Esophagus squamous epithelium (tissue), 5 donors: Measurements from ENCODE around the gene LACRT. TPM values are rescaled to one million over a fixed set of nuclear protein-coding genes. Genes with fewer than 3 reads are reported as not detected.
A peak's percentile ranks its signal among the peaks of the same experiment; 100 is the strongest.

Experiments used
- DNase-seq: peaks from one replicate; lab custom pipeline; 2025; lab: John Stamatoyannopoulos, UW
- H3K27ac ChIP-seq, 4 donors: fragments of 200-600 bp; sonication (generic); one replicate each; pipeline ENCODE4 v1.5.1; 2016 to 2019; ENCODE audit warnings: mild to moderate bottlenecking in 1 of 4
- H3K27me3 ChIP-seq, 4 donors: fragments of 200-600 bp; sonication (generic); 1 replicate in 3 of 4; 2 replicates in 1 of 4; pipeline versions ENCODE4 v1.5.1 to v1.6.0; 2017 to 2021; ENCODE audit warnings: antibody characterized with exemption in 1 of 4
- H3K36me3 ChIP-seq, 3 donors: fragments of 200-600 bp; sonication (generic); one replicate each; pipeline ENCODE4 v1.5.1; 2016 to 2019
- H3K4me1 ChIP-seq, 3 donors: fragments of 200-600 bp; sonication (generic); one replicate each; pipeline ENCODE4 v1.5.1; 2017 to 2019
- H3K4me3 ChIP-seq, 4 donors: fragments of 200-600 bp; sonication (generic); 1 replicate in 3 of 4; 2 replicates in 1 of 4; pipeline ENCODE4 v1.5.1; 2016 to 2019; ENCODE audit warnings: mild to moderate bottlenecking in 2 of 4, moderate library complexity in 1 of 4
- H3K9me3 ChIP-seq, 3 donors: fragments of 200-600 bp; sonication (generic); one replicate each; pipeline ENCODE4 v1.5.1; 2016 to 2019
- POLR2A ChIP-seq, 4 donors: fragments of 450-650 bp; IDR thresholded peaks; one replicate each; pipeline ENCODE4 v1.6.1; 2017; ENCODE audit warnings: antibody characterized with exemption in 4 of 4, mild to moderate bottlenecking in 4 of 4, moderate library complexity in 3 of 4
- WGBS, 2 donors: methylation state at CpG; one replicate each; pipeline ENCODE4 v1.1.5; 2018; 5-methylcytosine and 5-hydroxymethylcytosine counted together
- intact Hi-C: fragments of 100-400 bp; cut with DNase I; formaldehyde crosslinking; loops from one replicate; pipeline ENCODE4 v1.15.0; 2022
- total RNA-seq, 4 donors: library from RNA; depleted of rRNA; stranded (reverse); fragments of >200 nt; gene quantifications; one replicate each; pipeline ENCODE4 v1.1.0, GENCODE V29; 2016
- TF ChIP-seq, protein P1 (sequence below), 6 experiments: fragments of 450-650 bp in 4 of 6; fragments of 200-600 bp in 2 of 6; sonication (generic) in 2 of 6; IDR thresholded peaks; one replicate each; pipeline ENCODE4 v1.5.1; 2016 to 2019; ENCODE audit warnings: antibody characterized with exemption in 6 of 6, mild to moderate bottlenecking in 4 of 6, moderate library complexity in 4 of 6
- donor health status: DM: yes; HTN: yes; CAD: no.

LACRT gene
- total RNA-seq, 4 donors from 2014 or later, result not detected

DNA sequence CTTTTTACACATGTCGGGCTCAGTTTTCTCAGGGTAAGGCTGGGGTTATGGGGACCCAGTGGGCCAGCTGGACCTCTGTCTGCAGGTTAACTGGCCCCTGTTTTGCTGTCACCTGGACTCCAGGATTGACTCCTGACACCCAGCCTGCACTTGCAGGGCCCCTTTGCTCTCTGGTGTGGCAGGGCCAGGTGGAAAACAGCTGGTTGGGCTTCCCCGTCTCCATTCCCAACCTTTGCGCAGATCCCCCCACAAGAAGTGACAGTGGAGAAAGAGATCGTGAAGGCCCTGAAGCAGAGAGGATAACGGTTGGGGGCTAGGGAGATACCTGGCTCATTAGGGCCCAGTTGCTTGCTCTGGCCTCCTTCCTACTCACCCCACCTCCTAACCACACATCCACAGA, 44.7 kb downstream of the LACRT start:
- intact Hi-C loops, result no loop called here
- H3K4me3 ChIP-seq, result no peak overlapping the region
- TF ChIP-seq, protein P1, sequence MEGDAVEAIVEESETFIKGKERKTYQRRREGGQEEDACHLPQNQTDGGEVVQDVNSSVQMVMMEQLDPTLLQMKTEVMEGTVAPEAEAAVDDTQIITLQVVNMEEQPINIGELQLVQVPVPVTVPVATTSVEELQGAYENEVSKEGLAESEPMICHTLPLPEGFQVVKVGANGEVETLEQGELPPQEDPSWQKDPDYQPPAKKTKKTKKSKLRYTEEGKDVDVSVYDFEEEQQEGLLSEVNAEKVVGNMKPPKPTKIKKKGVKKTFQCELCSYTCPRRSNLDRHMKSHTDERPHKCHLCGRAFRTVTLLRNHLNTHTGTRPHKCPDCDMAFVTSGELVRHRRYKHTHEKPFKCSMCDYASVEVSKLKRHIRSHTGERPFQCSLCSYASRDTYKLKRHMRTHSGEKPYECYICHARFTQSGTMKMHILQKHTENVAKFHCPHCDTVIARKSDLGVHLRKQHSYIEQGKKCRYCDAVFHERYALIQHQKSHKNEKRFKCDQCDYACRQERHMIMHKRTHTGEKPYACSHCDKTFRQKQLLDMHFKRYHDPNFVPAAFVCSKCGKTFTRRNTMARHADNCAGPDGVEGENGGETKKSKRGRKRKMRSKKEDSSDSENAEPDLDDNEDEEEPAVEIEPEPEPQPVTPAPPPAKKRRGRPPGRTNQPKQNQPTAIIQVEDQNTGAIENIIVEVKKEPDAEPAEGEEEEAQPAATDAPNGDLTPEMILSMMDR (IDR thresholded peaks at IDR 0.05), result no peak
- TF ChIP-seq POLR2A (IDR thresholded peaks at IDR 0.05), result no peak
- H3K27ac ChIP-seq, result no peak overlapping the region
- no peaks in the 10 kb centered on the region for H3K36me3 ChIP-seq
- peaks cover 0 to 64% (median 0%) of the 10 kb centered on the region in 4 donors for H3K27me3 ChIP-seq
- peaks cover 8 to 21% (median 9%) of the 10 kb centered on the region in 3 donors for H3K4me1 ChIP-seq
- H3K9me3 ChIP-seq, result no peaks in the 10 kb centered on the region
- 86 to 89% methylated on average over 2 to 4 of the region's 5 CpGs for WGBS, 2 donors
- DNase-seq, result no peak

DNA sequence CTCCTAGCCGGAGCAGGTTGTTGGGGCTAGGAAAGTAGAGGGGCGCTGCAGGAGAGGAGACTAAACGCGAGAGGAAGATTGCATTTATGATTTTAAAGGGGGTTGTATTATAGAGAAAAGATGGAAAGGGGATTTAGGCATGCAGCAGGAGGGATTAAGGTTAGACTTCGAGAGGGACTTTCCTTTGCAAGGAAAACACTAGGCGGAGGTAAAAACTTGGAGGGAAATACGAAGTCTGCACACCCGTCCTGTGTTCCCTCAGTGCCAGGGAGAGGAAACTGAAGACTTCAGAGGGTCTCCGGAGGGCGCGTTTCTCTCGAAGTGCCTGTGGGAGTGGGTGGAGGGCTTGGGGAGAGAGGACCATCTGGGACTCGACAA, 45.8 kb downstream of the LACRT start:
- Histone ChIP-seq H3K4me1 (peaks cover 8 to 21% (median 9%) of the 10 kb centered on the region in 3 donors), H3K9me3 (no peaks in the 10 kb centered on the region), H3K27ac (no peak overlapping the region), H3K4me3 (peak overlapping the region; percentile 10 to 72 (median 49)), H3K36me3 (no peaks in the 10 kb centered on the region), H3K27me3 (peaks cover 0 to 75% (median 0%) of the 10 kb centered on the region in 4 donors)
- no peak for DNase-seq
- intact Hi-C loops, result no loop called here
- no peak for TF ChIP-seq POLR2A (IDR thresholded peaks at IDR 0.05)
- TF ChIP-seq, protein P1 (IDR thresholded peaks at IDR 0.05), result no peak
- WGBS, 2 donors, result 19 to 26% methylated on average over 13 of the region's 13 CpGs

DNA sequence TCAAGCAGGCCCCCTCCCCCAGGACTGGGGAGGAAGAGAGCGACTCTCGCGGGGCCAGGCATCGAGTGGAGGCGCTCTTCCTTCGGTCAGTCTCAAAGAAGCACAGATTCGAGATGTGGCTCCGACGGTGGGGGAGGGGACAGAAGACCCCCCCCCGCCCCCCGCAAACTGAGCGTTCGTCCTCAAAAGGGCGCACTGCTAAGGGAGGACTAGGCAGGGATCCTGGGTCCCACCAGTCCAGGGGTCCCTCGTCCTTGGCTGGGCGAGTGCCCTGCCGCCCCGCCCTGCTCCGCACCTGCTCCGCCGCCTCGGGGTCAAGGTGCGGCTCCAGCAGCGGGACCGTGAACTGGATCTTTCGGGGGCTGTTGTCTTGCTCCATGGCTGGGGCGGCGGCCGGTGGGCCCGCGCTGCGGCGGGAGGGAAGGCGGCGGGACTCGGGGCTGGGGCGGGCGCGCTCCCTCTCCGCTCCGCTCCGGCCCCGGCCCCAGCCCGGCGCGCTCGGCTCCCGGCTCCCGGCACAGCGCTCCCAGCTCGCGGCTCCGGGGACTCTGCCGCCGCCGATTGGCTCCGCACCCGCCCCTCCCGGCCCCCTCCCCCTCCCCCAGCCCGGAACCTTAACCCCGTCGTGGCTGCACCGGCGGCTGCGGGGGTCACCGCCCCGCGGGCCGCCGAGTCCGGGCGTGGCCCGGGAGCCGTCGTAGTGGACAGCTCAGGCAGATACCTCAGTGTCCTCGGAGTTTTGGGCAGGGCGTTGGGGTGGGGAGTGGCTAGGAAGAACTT, 46.4 kb downstream of the LACRT start, which contains the start of gene PPP1R1A:
Gene PPP1R1A, minus strand, starts transcription at position 550 of the 780 bp plus-strand sequence. Its CDS starts 171 bp downstream, at position 379.
- peaks cover 8 to 21% (median 9%) of the 10 kb centered on the region in 3 donors for H3K4me1 ChIP-seq
- no peaks in the 10 kb centered on the region for H3K9me3 ChIP-seq
- 0 to 4% methylated on average over 1 to 4 of the region's 77 CpGs for WGBS, 2 donors
- peak within 1 kb of the TSS; percentile 10 to 72 (median 49) for H3K4me3 ChIP-seq
- H3K27me3 ChIP-seq, result peaks cover 0 to 81% (median 0%) of the 10 kb centered on the region in 4 donors
- H3K27ac ChIP-seq, result peak within 1 kb of the TSS in 1 of 4 donors; percentile 12
- DNase-seq, result no peak
- intact Hi-C loops, result no loop called here
- no peaks in the 10 kb centered on the region for H3K36me3 ChIP-seq
- TF ChIP-seq POLR2A (IDR thresholded peaks at IDR 0.05), result no peak
- TF ChIP-seq, protein P1 (IDR thresholded peaks at IDR 0.05), result no peak

GRCh38 chr12:54587315-54587873, 47.3 kb downstream of the LACRT start:
- TF ChIP-seq, protein P1 (IDR thresholded peaks at IDR 0.05), result no peak
- no peak for TF ChIP-seq POLR2A (IDR thresholded peaks at IDR 0.05)
- no peak overlapping the region for H3K27ac ChIP-seq
- no peaks in the 10 kb centered on the region for H3K9me3 ChIP-seq
- H3K4me1 ChIP-seq, result peaks cover 8 to 21% (median 9%) of the 10 kb centered on the region in 3 donors
- WGBS, 2 donors, result 50 to 64% methylated on average over 5 of the region's 5 CpGs
- peak overlapping the region in 3 of 4 donors; percentile 43 to 72 (median 55) for H3K4me3 ChIP-seq
- DNase-seq, result no peak
- peaks cover 0 to 83% (median 0%) of the 10 kb centered on the region in 4 donors for H3K27me3 ChIP-seq
- intact Hi-C loops, result no loop called here
- no peaks in the 10 kb centered on the region for H3K36me3 ChIP-seq

DNA sequence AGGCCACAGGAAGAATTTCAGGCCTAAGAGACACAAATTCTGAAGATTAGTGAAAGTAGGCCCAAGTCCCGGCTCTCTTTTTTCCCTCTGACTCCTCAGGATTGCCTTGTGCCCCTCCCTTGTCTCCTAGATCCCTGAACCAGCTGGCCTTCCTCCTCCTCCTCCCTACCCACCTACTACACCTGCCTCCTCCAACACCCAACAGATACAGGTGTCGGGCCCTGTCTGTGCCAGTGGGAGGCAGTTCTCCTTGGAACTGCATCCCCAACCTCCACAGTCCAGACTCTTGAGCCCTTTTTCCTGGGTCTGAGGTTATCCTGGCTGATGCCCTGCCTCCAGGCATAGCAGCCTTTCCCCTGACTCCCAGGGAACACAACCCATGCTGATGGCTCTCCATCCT, 48.1 kb downstream of the LACRT start:
- no peak overlapping the region for H3K4me3 ChIP-seq
- H3K9me3 ChIP-seq, result no peaks in the 10 kb centered on the region
- H3K27ac ChIP-seq, result no peak overlapping the region
- TF ChIP-seq, protein P1 (IDR thresholded peaks at IDR 0.05), result no peak
- no peak for TF ChIP-seq POLR2A (IDR thresholded peaks at IDR 0.05)
- intact Hi-C loops, result no loop called here
- no peaks in the 10 kb centered on the region for H3K36me3 ChIP-seq
- DNase-seq, result no peak
- WGBS, 2 donors, result 91 to 100% methylated on average over 2 of the region's 2 CpGs
- peaks cover 0 to 76% (median 0%) of the 10 kb centered on the region in 4 donors for H3K27me3 ChIP-seq
- peaks cover 8 to 21% (median 9%) of the 10 kb centered on the region in 3 donors for H3K4me1 ChIP-seq
